HepG2 (cell line): ENCODE data around the gene CHTF8. TPM values are rescaled to one million over a fixed set of nuclear protein-coding genes. Genes with fewer than 3 reads are reported as not detected.

Experiments
- ARID2 ChIP-seq: sonication (generic); formaldehyde crosslinking; IDR thresholded peaks from 2 replicates; pipeline ENCODE4 v1.8.1; 2022; ENCODE audit warnings: mild to moderate bottlenecking, missing genetic modification reagents, borderline replicate concordance
- BRD4 ChIP-seq: sonication (generic); formaldehyde crosslinking; IDR thresholded peaks from 2 replicates; pipeline ENCODE4 v1.4.0; 2020; ENCODE audit warnings: missing genetic modification reagents
- CREB3 ChIP-seq: sonication (generic); formaldehyde crosslinking; IDR thresholded peaks from 2 replicates; pipeline ENCODE4 v1.5.0; 2020; ENCODE audit warnings: missing genetic modification reagents
- DMAP1 ChIP-seq: IDR thresholded peaks from 2 replicates; pipeline ENCODE4 v1.6.1; 2016
- GTF3A ChIP-seq: sonication (generic); formaldehyde crosslinking; conservative IDR thresholded peaks from 2 replicates; pipeline ENCODE4 v1.4.0; 2020; ENCODE audit warnings: mild to moderate bottlenecking, missing genetic modification reagents
- HNRNPL ChIP-seq: fragments of 200-400 bp; formaldehyde crosslinking; IDR thresholded peaks from 2 replicates; pipeline ENCODE4 v1.6.1; 2017; ENCODE audit warnings: mild to moderate bottlenecking, low read depth, low read length
- IRF9 ChIP-seq: sonication (generic); formaldehyde crosslinking; IDR thresholded peaks from 2 replicates; pipeline ENCODE4 v1.8.0; 2022; ENCODE audit warnings: missing genetic modification reagents, mild to moderate bottlenecking, borderline replicate concordance
- POLR2G ChIP-seq: fragments of 200-400 bp; formaldehyde crosslinking; IDR thresholded peaks from 2 replicates; pipeline ENCODE4 v1.6.1; 2018; ENCODE audit warnings: mild to moderate bottlenecking, low read depth, low read length, moderate library complexity
- SAP130 ChIP-seq: IDR thresholded peaks from 2 replicates; pipeline ENCODE4 v1.6.1; 2016; ENCODE audit warnings: low read depth
- ZBTB20 ChIP-seq: sonication (generic); formaldehyde crosslinking; IDR thresholded peaks from 2 replicates; pipeline ENCODE4 v1.8.1; 2023; ENCODE audit warnings: missing genetic modification reagents, low read depth, mild to moderate bottlenecking, borderline replicate concordance
- ZBTB7A ChIP-seq: sonication (generic); formaldehyde crosslinking; IDR thresholded peaks from 2 replicates; pipeline ENCODE4 v1.8.0; 2022; ENCODE audit warnings: mild to moderate bottlenecking, missing genetic modification reagents
- ZC3H13 ChIP-seq: sonication (generic); formaldehyde crosslinking; IDR thresholded peaks from 2 replicates; pipeline ENCODE4 v1.8.1; 2023; ENCODE audit warnings: mild to moderate bottlenecking, missing genetic modification reagents, moderate library complexity
- ZFP91 ChIP-seq: sonication (generic); formaldehyde crosslinking; IDR thresholded peaks from 2 replicates; pipeline ENCODE4 v1.9.0; 2022; ENCODE audit warnings: missing genetic modification reagents, mild to moderate bottlenecking, borderline replicate concordance
- ZNF205 ChIP-seq: IDR thresholded peaks from 2 replicates; pipeline ENCODE4 v1.6.1; 2018; ENCODE audit warnings: missing biosample characterization, missing genetic modification reagents
- ZNF224 ChIP-seq: sonication (generic); formaldehyde crosslinking; IDR thresholded peaks from 2 replicates; pipeline ENCODE4 v1.5.0; 2020; ENCODE audit warnings: mild to moderate bottlenecking, missing genetic modification reagents
- ZNF646 ChIP-seq: sonication (generic); formaldehyde crosslinking; IDR thresholded peaks from 2 replicates; pipeline ENCODE4 v1.9.0; 2021; ENCODE audit warnings: mild to moderate bottlenecking, missing genetic modification reagents
- ZNF660 ChIP-seq: sonication (generic); formaldehyde crosslinking; IDR thresholded peaks from 2 replicates; pipeline ENCODE4 v1.5.1; 2020; ENCODE audit warnings: mild to moderate bottlenecking, low read depth, missing genetic modification reagents, borderline replicate concordance
- ZNF713 ChIP-seq: sonication (generic); formaldehyde crosslinking; IDR thresholded peaks from 2 replicates; pipeline ENCODE4 v1.4.0; 2020; ENCODE audit warnings: mild to moderate bottlenecking, missing genetic modification reagents
- polyA plus RNA-seq, 8 experiments: library from polyadenylated mRNA; depleted of rRNA in 3 of 8; stranded (reverse) in 7 of 8; unstranded in 1 of 8; fragments of >200 nt; fragmentation: Illumina TruSeq in 4 of 8; extraction: Trizol in 4 of 8; gene quantifications; 2 replicates each; pipeline versions ENCODE4 v1.2.1 to v1.2.3, GENCODE V29; 2011 to 2016; ENCODE audit warnings: low read depth in 4 of 8, missing spikeins in 1 of 8, mixed read lengths in 1 of 8; ENCODE audit not compliant: insufficient read depth in 1 of 8
- total RNA-seq, 5 experiments: library from RNA; depleted of rRNA; stranded (reverse); fragments of >200 nt; fragmentation: Illumina TruSeq; extraction: Trizol; gene quantifications; 2 replicates each; pipeline ENCODE4 v1.2.3, GENCODE V29; 2016; ENCODE audit warnings: low read depth in 1 of 5

The CHTF8 gene
- total and polyA plus RNA-seq, 2 of the 13 experiments (the other 11 are each of a cell fraction or from before 2014, with no cell fraction given), result 37.2 to 67.5 TPM

- TF ChIP-seq ZNF646 (CRISPR knock-in tag) (peak; percentile 26; the same call in 1 of the 2 replicates), BRD4 (CRISPR knock-in tag) (0 out of 2 replicates have a peak, but pooled peaks have one; percentile 33), ZNF660 (CRISPR knock-in tag) (no peak), ARID2 (CRISPR knock-in tag) (peak; percentile 87; the same call in 1 of the 2 replicates), ZBTB20 (no peak), ZFP91 (CRISPR knock-in tag) (peak; percentile 74), HNRNPL (0 out of 2 replicates have a peak, but pooled peaks have one; percentile 41), CREB3 (CRISPR knock-in tag) (no peak), ZBTB7A (peak; percentile 71), DMAP1 (peak; percentile 67), ZNF205 (CRISPR knock-in tag) (no peak), POLR2G (no peak), IRF9 (CRISPR knock-in tag) (peak; percentile 73; the same call in 1 of the 2 replicates), ZNF713 (CRISPR knock-in tag) (peak; percentile 33; the same call in 1 of the 2 replicates), GTF3A (CRISPR knock-in tag) (no peak), SAP130 (CRISPR knock-in tag) (peak; percentile 68), ZNF224 (no peak), ZC3H13 (CRISPR knock-in tag) (no peak; the same call in 1 of the 2 replicates)
These were observed 43.1 kb downstream of the CHTF8 start (continued) for GRCh38 chr16:69089091-69089910.
